ENCODE results near the gene RTL5.

RTL5 gene

DNA sequence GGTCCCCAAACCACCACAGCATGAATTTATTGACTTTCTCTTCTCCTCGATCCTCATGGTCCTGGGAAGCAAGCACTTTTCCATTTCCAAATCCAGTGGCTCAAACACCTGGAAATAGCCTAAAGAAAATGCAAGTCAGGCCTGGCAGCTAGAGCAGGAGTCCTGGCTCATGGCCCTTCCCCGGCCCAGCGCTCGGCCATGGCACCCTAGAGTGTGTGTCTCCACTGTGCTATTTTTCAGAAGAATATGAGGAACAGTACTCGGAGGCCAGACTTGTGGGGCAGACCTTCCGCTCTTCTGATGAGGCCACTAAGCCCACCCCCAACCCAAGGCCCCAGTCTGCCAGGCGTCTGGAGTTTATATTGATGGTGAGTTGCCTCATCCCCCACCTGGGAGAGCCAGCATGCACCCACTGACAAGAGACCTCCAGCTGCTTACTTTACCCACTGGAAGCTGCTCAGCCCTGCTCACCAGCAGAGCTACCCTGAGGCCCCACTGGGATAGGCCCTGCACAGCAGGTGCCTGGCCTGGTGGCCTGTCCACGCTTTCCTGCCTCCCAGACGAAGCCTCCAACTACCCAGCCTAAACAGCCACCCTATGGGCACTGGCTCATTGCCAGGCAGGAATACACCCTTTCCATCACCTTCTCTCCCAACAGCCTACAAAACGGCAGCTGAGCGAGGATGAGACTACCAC is 2.3 kb upstream of the RTL5 start:
- no peaks in the 10 kb centered on the region for H3F3A ChIP-seq (ENCODE audit: low read depth)
- H3K9ac ChIP-seq (ENCODE audit: low read depth, low read length, poor library complexity, severe bottlenecking): no peak overlapping the region
- no peaks in the 10 kb centered on the region for H3K4me1 ChIP-seq (ENCODE audit: insufficient read depth, low read length, poor library complexity, severe bottlenecking)
- H3K9me2 ChIP-seq (replicated peaks; ENCODE audit: low read depth, low read length): no peaks in the 10 kb centered on the region
- H3K79me2 ChIP-seq (ENCODE audit: insufficient read depth, low read length): no peaks in the 10 kb centered on the region
- peaks cover under 1% of the 10 kb centered on the region; the same call in 1 of the 2 replicates for H3K36me3 ChIP-seq (ENCODE audit: insufficient read depth, low read length)
- H3K4me2 ChIP-seq (ENCODE audit: low read depth, low read length, poor library complexity, severe bottlenecking): no peak overlapping the region
- TF ChIP-seq, protein P1, sequence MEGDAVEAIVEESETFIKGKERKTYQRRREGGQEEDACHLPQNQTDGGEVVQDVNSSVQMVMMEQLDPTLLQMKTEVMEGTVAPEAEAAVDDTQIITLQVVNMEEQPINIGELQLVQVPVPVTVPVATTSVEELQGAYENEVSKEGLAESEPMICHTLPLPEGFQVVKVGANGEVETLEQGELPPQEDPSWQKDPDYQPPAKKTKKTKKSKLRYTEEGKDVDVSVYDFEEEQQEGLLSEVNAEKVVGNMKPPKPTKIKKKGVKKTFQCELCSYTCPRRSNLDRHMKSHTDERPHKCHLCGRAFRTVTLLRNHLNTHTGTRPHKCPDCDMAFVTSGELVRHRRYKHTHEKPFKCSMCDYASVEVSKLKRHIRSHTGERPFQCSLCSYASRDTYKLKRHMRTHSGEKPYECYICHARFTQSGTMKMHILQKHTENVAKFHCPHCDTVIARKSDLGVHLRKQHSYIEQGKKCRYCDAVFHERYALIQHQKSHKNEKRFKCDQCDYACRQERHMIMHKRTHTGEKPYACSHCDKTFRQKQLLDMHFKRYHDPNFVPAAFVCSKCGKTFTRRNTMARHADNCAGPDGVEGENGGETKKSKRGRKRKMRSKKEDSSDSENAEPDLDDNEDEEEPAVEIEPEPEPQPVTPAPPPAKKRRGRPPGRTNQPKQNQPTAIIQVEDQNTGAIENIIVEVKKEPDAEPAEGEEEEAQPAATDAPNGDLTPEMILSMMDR (conservative IDR thresholded peaks at IDR 0.05; ENCODE audit: low read length): no peak
- TF ChIP-seq EZH2phosphoT487 (IDR thresholded peaks at IDR 0.05; ENCODE audit: borderline replicate concordance): no peak
- no peaks in the 10 kb centered on the region for H4K20me1 ChIP-seq (ENCODE audit: insufficient read depth, low read length, poor library complexity, severe bottlenecking)
- H3K9me3 ChIP-seq (ENCODE audit: insufficient read depth, low read depth, low read length): no peaks in the 10 kb centered on the region
- H2AFZ ChIP-seq (ENCODE audit: low read length): no peak overlapping the region
- no peaks in the 10 kb centered on the region for H3K27me3 ChIP-seq (ENCODE audit: insufficient read depth, low read length, poor library complexity, severe bottlenecking)
- no peak overlapping the region for H3K4me3 ChIP-seq (ENCODE audit: low read length, poor library complexity, severe bottlenecking)

DNA sequence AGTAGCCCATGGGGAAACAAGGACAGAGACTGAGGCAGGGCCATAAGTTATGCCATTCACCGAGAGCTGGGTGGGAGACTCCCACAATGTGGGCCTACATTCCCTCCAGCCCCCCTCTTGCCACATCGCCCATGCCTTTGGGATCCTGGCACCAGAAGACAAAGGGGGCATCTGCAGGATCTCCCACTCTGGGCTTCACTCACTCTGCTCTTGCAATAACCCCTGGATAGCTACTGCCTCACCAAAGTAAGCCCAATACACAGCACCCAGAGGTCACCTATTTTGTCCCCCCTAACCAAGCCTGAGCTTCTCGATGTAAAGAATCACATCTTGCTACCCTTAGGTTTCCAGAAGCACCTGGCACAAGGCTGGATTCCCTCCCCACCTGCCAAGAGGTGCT is 741 bp upstream of the RTL5 start:
- Histone ChIP-seq H3K9me2 (replicated peaks; ENCODE audit: low read depth, low read length) (no peaks in the 10 kb centered on the region), H3K9ac (ENCODE audit: low read depth, low read length, poor library complexity, severe bottlenecking) (no peak overlapping the region), H3K36me3 (ENCODE audit: insufficient read depth, low read length) (no peaks in the 10 kb centered on the region), H4K20me1 (ENCODE audit: insufficient read depth, low read length, poor library complexity, severe bottlenecking) (no peaks in the 10 kb centered on the region), H2AFZ (ENCODE audit: low read length) (no peak overlapping the region), H3K4me2 (ENCODE audit: low read depth, low read length, poor library complexity, severe bottlenecking) (no peak overlapping the region), H3K79me2 (ENCODE audit: insufficient read depth, low read length) (no peaks in the 10 kb centered on the region), H3K9me3 (ENCODE audit: insufficient read depth, low read depth, low read length) (no peaks in the 10 kb centered on the region), H3K4me3 (ENCODE audit: low read length, poor library complexity, severe bottlenecking) (no peak overlapping the region), H3F3A (ENCODE audit: low read depth) (no peaks in the 10 kb centered on the region), H3K4me1 (ENCODE audit: insufficient read depth, low read length, poor library complexity, severe bottlenecking) (peaks cover 2% of the 10 kb centered on the region), H3K27me3 (ENCODE audit: insufficient read depth, low read length, poor library complexity, severe bottlenecking) (no peaks in the 10 kb centered on the region)
- no peak for TF ChIP-seq EZH2phosphoT487 (IDR thresholded peaks at IDR 0.05; ENCODE audit: borderline replicate concordance)
- TF ChIP-seq, protein P1 (conservative IDR thresholded peaks at IDR 0.05; ENCODE audit: low read length): no peak

DNA sequence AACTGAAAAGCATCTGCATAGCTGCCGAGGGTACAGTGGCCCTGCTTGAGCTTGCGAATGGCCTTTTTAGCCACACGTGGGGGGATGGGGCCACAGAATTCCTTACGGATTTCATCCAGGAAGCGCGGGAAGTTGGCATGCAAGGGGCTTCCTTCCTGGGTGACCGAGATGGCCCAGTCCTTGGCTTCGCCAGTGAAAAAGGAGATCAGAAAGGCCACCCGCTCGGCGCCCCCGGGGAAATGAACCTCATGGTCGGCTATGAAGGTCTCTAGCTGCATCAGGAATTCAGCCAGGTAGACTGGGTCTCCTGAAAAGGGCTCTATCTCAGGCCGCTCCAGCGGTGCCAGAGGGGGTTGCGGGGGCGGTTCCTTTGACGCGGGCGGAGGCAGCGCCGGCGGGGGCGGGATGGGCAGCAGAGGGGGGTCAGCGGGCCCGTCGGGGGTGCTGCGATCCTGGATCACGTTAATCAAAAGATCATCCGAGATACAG is 909 bp downstream of the RTL5 start:
- Histone ChIP-seq H3K4me3 (ENCODE audit: low read length, poor library complexity, severe bottlenecking) (no peak overlapping the region), H3K36me3 (ENCODE audit: insufficient read depth, low read length) (no peaks in the 10 kb centered on the region)
- TF ChIP-seq EZH2phosphoT487 (IDR thresholded peaks at IDR 0.05; ENCODE audit: borderline replicate concordance): no peak
- TF ChIP-seq, protein P1 (conservative IDR thresholded peaks at IDR 0.05; ENCODE audit: low read length): no peak

More for the DNA sequence above, 909 bp downstream of the RTL5 start:
- H3K4me2 ChIP-seq (ENCODE audit: low read depth, low read length, poor library complexity, severe bottlenecking): no peak overlapping the region
- H3K4me1 ChIP-seq (ENCODE audit: insufficient read depth, low read length, poor library complexity, severe bottlenecking): peaks cover 15% of the 10 kb centered on the region
- no peaks in the 10 kb centered on the region for H3K27me3 ChIP-seq (ENCODE audit: insufficient read depth, low read length, poor library complexity, severe bottlenecking)
- no peak overlapping the region for H2AFZ ChIP-seq (ENCODE audit: low read length)
- H3K9me2 ChIP-seq (replicated peaks; ENCODE audit: low read depth, low read length): no peaks in the 10 kb centered on the region
- H3K9ac ChIP-seq (ENCODE audit: low read depth, low read length, poor library complexity, severe bottlenecking): no peak overlapping the region
- H3K79me2 ChIP-seq (ENCODE audit: insufficient read depth, low read length): no peaks in the 10 kb centered on the region
- H4K20me1 ChIP-seq (ENCODE audit: insufficient read depth, low read length, poor library complexity, severe bottlenecking): no peaks in the 10 kb centered on the region
- H3K9me3 ChIP-seq (ENCODE audit: insufficient read depth, low read depth, low read length): no peaks in the 10 kb centered on the region
- H3F3A ChIP-seq (ENCODE audit: low read depth): no peaks in the 10 kb centered on the region
